ENCODE results near the gene FBL.

The FBL gene

GRCh38 chr19:39871886-39872866 lies 26.0 kb upstream of the FBL start:
- TF ChIP-seq EZH2phosphoT487 (IDR thresholded peaks at IDR 0.05; ENCODE audit: borderline replicate concordance, low read length) (no peak), CTCF (IDR thresholded peaks at IDR 0.05; ENCODE audit: low read depth, low read length, poor library complexity, severe bottlenecking) (no peak)
- no peak overlapping the region for H3K4me2 ChIP-seq (ENCODE audit: low read length)
- no peaks in the 10 kb centered on the region for H3K27me3 ChIP-seq (ENCODE audit: control insufficient read depth, low read length)
- no peaks in the 10 kb centered on the region for H3K9me3 ChIP-seq (ENCODE audit: control insufficient read depth, insufficient read depth, low read length)
- H3K4me1 ChIP-seq (ENCODE audit: control insufficient read depth, low read length), result no peaks in the 10 kb centered on the region
- H3K27ac ChIP-seq (ENCODE audit: low read depth, low read length), result no peak overlapping the region
- H3F3A ChIP-seq (ENCODE audit: control insufficient read depth, insufficient read depth), result no peaks in the 10 kb centered on the region
- no peaks in the 10 kb centered on the region for H4K20me1 ChIP-seq (ENCODE audit: control insufficient read depth, insufficient read depth, low read depth, low read length)
- H3K9me2 ChIP-seq (replicated peaks; ENCODE audit: control insufficient read depth, low read length), result no peaks in the 10 kb centered on the region
- no peaks in the 10 kb centered on the region for H3K36me3 ChIP-seq (ENCODE audit: control insufficient read depth, low read length)
- no peaks in the 10 kb centered on the region for H3K79me2 ChIP-seq (ENCODE audit: control insufficient read depth, low read length)
- H3K4me3 ChIP-seq (ENCODE audit: low read length), result no peak overlapping the region

- Histone ChIP-seq H3K4me1 (ENCODE audit: control insufficient read depth, low read length) (no peaks in the 10 kb centered on the region), H3K79me2 (ENCODE audit: control insufficient read depth, low read length) (no peaks in the 10 kb centered on the region), H3K36me3 (ENCODE audit: control insufficient read depth, low read length) (no peaks in the 10 kb centered on the region), H3K9me3 (ENCODE audit: control insufficient read depth, insufficient read depth, low read length) (no peaks in the 10 kb centered on the region), H3K4me3 (ENCODE audit: low read length) (no peak overlapping the region), H3K27me3 (ENCODE audit: control insufficient read depth, low read length) (no peaks in the 10 kb centered on the region), H3F3A (ENCODE audit: control insufficient read depth, insufficient read depth) (no peaks in the 10 kb centered on the region), H4K20me1 (ENCODE audit: control insufficient read depth, insufficient read depth, low read depth, low read length) (no peaks in the 10 kb centered on the region), H3K9me2 (replicated peaks; ENCODE audit: control insufficient read depth, low read length) (no peaks in the 10 kb centered on the region), H3K27ac (ENCODE audit: low read depth, low read length) (no peak overlapping the region), H3K4me2 (ENCODE audit: low read length) (no peak overlapping the region)
- TF ChIP-seq EZH2phosphoT487 (IDR thresholded peaks at IDR 0.05; ENCODE audit: borderline replicate concordance, low read length) (no peak), CTCF (IDR thresholded peaks at IDR 0.05; ENCODE audit: low read depth, low read length, poor library complexity, severe bottlenecking) (no peak)
Measured at GRCh38 chr19:39871362-39871761, 25.2 kb upstream of the FBL start.

- Histone ChIP-seq H3K4me3 (ENCODE audit: low read length) (no peak overlapping the region), H3K9me3 (ENCODE audit: control insufficient read depth, insufficient read depth, low read length) (no peaks in the 10 kb centered on the region), H3F3A (ENCODE audit: control insufficient read depth, insufficient read depth) (no peaks in the 10 kb centered on the region), H3K4me1 (ENCODE audit: control insufficient read depth, low read length) (no peaks in the 10 kb centered on the region), H3K9me2 (replicated peaks; ENCODE audit: control insufficient read depth, low read length) (no peaks in the 10 kb centered on the region), H3K27ac (ENCODE audit: low read depth, low read length) (no peak overlapping the region), H4K20me1 (ENCODE audit: control insufficient read depth, insufficient read depth, low read depth, low read length) (no peaks in the 10 kb centered on the region), H3K27me3 (ENCODE audit: control insufficient read depth, low read length) (no peaks in the 10 kb centered on the region), H3K79me2 (ENCODE audit: control insufficient read depth, low read length) (no peaks in the 10 kb centered on the region), H3K4me2 (ENCODE audit: low read length) (no peak overlapping the region), H3K36me3 (ENCODE audit: control insufficient read depth, low read length) (no peaks in the 10 kb centered on the region)
- TF ChIP-seq CTCF (IDR thresholded peaks at IDR 0.05; ENCODE audit: low read depth, low read length, poor library complexity, severe bottlenecking), result no peak
- TF ChIP-seq EZH2phosphoT487 (IDR thresholded peaks at IDR 0.05; ENCODE audit: borderline replicate concordance, low read length), result no peak
Measured at GRCh38 chr19:39870171-39870971, 24.2 kb upstream of the FBL start.
